Measurements from ENCODE around the gene RARRES2.
"Not testable (repeated sequence)": the region's sequence is repeated elsewhere in the genome, so short reads cannot be mapped to it uniquely, and the experiment has no call there.

Gene RARRES2

GRCh38 chr7:150302908-150303310 is 38.5 kb downstream of the RARRES2 start:
- H3K9me2 ChIP-seq (replicated peaks; ENCODE audit: insufficient read depth, low read length) = not testable (repeated sequence)

GRCh38 chr7:150297978-150298377 is 43.5 kb downstream of the RARRES2 start:
- H3K36me3 ChIP-seq (ENCODE audit: low read length); H3K79me2 ChIP-seq (ENCODE audit: insufficient read depth, low read length); H3K4me2 ChIP-seq (ENCODE audit: low read depth, low read length, poor library complexity, severe bottlenecking); H3K9me2 ChIP-seq (replicated peaks; ENCODE audit: insufficient read depth, low read length); H3K27ac ChIP-seq (ENCODE audit: low read depth, low read length); H3K4me3 ChIP-seq (ENCODE audit: insufficient read depth, low read length, poor library complexity, severe bottlenecking); H3K9ac ChIP-seq (ENCODE audit: low read length); H3K9me3 ChIP-seq (ENCODE audit: insufficient read depth, low read length); H3K27me3 ChIP-seq (ENCODE audit: low read length); H4K20me1 ChIP-seq (ENCODE audit: low read depth, low read length); H3F3A ChIP-seq (ENCODE audit: insufficient read depth); H2AFZ ChIP-seq (ENCODE audit: low read depth, low read length, severe bottlenecking): not testable (repeated sequence)

More at GRCh38 chr7:150302908-150303310, 38.5 kb downstream of the RARRES2 start:
- not testable (repeated sequence) for H3F3A ChIP-seq (ENCODE audit: insufficient read depth); H3K4me2 ChIP-seq (ENCODE audit: low read depth, low read length, poor library complexity, severe bottlenecking); H4K20me1 ChIP-seq (ENCODE audit: low read depth, low read length); H3K36me3 ChIP-seq (ENCODE audit: low read length); H3K79me2 ChIP-seq (ENCODE audit: insufficient read depth, low read length); H3K4me3 ChIP-seq (ENCODE audit: insufficient read depth, low read length, poor library complexity, severe bottlenecking); H3K27me3 ChIP-seq (ENCODE audit: low read length); H3K27ac ChIP-seq (ENCODE audit: low read depth, low read length); H3K9me3 ChIP-seq (ENCODE audit: insufficient read depth, low read length); H2AFZ ChIP-seq (ENCODE audit: low read depth, low read length, severe bottlenecking); H3K9ac ChIP-seq (ENCODE audit: low read length)

- H4K20me1 ChIP-seq (ENCODE audit: low read depth, low read length); H3K9me2 ChIP-seq (replicated peaks; ENCODE audit: insufficient read depth, low read length); H2AFZ ChIP-seq (ENCODE audit: low read depth, low read length, severe bottlenecking); H3K36me3 ChIP-seq (ENCODE audit: low read length); H3K27me3 ChIP-seq (ENCODE audit: low read length); H3K79me2 ChIP-seq (ENCODE audit: insufficient read depth, low read length); H3K4me2 ChIP-seq (ENCODE audit: low read depth, low read length, poor library complexity, severe bottlenecking); H3K9ac ChIP-seq (ENCODE audit: low read length); H3K27ac ChIP-seq (ENCODE audit: low read depth, low read length); H3K9me3 ChIP-seq (ENCODE audit: insufficient read depth, low read length); H3K4me3 ChIP-seq (ENCODE audit: insufficient read depth, low read length, poor library complexity, severe bottlenecking); H3F3A ChIP-seq (ENCODE audit: insufficient read depth): not testable (repeated sequence)
These were observed 44.6 kb downstream of the RARRES2 start for GRCh38 chr7:150296802-150297201.

GRCh38 chr7:150295614-150296013 is 45.8 kb downstream of the RARRES2 start:
- H3K4me2 ChIP-seq (ENCODE audit: low read depth, low read length, poor library complexity, severe bottlenecking); H3K9ac ChIP-seq (ENCODE audit: low read length); H3K27ac ChIP-seq (ENCODE audit: low read depth, low read length); H3K4me3 ChIP-seq (ENCODE audit: insufficient read depth, low read length, poor library complexity, severe bottlenecking); H3K36me3 ChIP-seq (ENCODE audit: low read length); H3K9me3 ChIP-seq (ENCODE audit: insufficient read depth, low read length); H4K20me1 ChIP-seq (ENCODE audit: low read depth, low read length); H3K79me2 ChIP-seq (ENCODE audit: insufficient read depth, low read length); H2AFZ ChIP-seq (ENCODE audit: low read depth, low read length, severe bottlenecking); H3K9me2 ChIP-seq (replicated peaks; ENCODE audit: insufficient read depth, low read length); H3K27me3 ChIP-seq (ENCODE audit: low read length); H3F3A ChIP-seq (ENCODE audit: insufficient read depth): not testable (repeated sequence)

GRCh38 chr7:150295027-150295426 is 46.4 kb downstream of the RARRES2 start:
- not testable (repeated sequence) for H3K79me2 ChIP-seq (ENCODE audit: insufficient read depth, low read length); H3K4me3 ChIP-seq (ENCODE audit: insufficient read depth, low read length, poor library complexity, severe bottlenecking); H3K4me2 ChIP-seq (ENCODE audit: low read depth, low read length, poor library complexity, severe bottlenecking); H3K9me3 ChIP-seq (ENCODE audit: insufficient read depth, low read length); H3K9ac ChIP-seq (ENCODE audit: low read length); H3K9me2 ChIP-seq (replicated peaks; ENCODE audit: insufficient read depth, low read length); H2AFZ ChIP-seq (ENCODE audit: low read depth, low read length, severe bottlenecking); H3K27me3 ChIP-seq (ENCODE audit: low read length); H4K20me1 ChIP-seq (ENCODE audit: low read depth, low read length); H3K36me3 ChIP-seq (ENCODE audit: low read length); H3K27ac ChIP-seq (ENCODE audit: low read depth, low read length); H3F3A ChIP-seq (ENCODE audit: insufficient read depth)

DNA sequence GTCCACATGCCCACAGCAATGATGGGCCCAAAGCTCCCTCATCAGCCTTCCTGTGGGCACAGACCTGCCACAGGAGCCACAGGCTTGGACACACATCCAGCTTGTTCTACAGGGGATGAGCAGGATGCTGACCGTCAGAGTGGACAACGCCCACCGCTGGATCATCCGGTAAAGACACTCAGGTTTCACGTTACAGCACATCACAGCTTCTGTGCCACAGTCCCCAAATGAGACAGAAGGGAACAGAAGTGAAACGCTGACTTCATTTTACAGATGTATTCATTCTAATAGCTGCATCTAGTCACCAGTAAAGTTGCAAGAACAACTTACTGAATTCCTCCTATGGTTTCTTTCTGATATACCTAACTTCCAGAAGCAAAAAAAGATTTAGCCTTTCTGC is 51.1 kb downstream of the RARRES2 start:
- H3K4me2 ChIP-seq (ENCODE audit: low read depth, low read length, poor library complexity, severe bottlenecking); H3K36me3 ChIP-seq (ENCODE audit: low read length); H3K4me3 ChIP-seq (ENCODE audit: insufficient read depth, low read length, poor library complexity, severe bottlenecking); H4K20me1 ChIP-seq (ENCODE audit: low read depth, low read length); H3K9me2 ChIP-seq (replicated peaks; ENCODE audit: insufficient read depth, low read length); H3K9me3 ChIP-seq (ENCODE audit: insufficient read depth, low read length); H3K79me2 ChIP-seq (ENCODE audit: insufficient read depth, low read length); H3F3A ChIP-seq (ENCODE audit: insufficient read depth); H3K27ac ChIP-seq (ENCODE audit: low read depth, low read length); H3K27me3 ChIP-seq (ENCODE audit: low read length); H2AFZ ChIP-seq (ENCODE audit: low read depth, low read length, severe bottlenecking); H3K9ac ChIP-seq (ENCODE audit: low read length): not testable (repeated sequence)

DNA sequence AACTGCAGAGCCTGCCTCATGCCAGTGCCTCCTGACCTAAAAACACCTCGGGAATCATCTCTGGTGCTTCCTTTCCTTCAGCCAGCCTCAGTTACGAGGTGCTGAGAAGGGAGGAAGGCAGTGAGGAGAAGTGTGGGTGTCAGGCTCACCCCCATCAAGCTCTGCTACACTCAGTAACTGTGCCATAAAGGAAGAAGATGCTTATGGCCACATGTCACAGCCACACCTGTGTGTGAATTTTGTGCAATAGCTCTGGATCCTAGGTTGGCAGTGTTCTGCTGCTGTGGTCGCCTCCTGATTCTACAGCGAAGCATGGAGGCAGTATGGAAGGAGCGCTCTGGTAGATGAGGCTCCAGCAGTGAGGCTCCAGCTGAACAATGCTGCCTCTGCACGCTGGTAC is 52.6 kb downstream of the RARRES2 start:
- not testable (repeated sequence) for H3K27ac ChIP-seq (ENCODE audit: low read depth, low read length); H3K9ac ChIP-seq (ENCODE audit: low read length)

More for the DNA sequence above, 52.6 kb downstream of the RARRES2 start:
- not testable (repeated sequence) for H4K20me1 ChIP-seq (ENCODE audit: low read depth, low read length); H3K9me3 ChIP-seq (ENCODE audit: insufficient read depth, low read length); H3K9me2 ChIP-seq (replicated peaks; ENCODE audit: insufficient read depth, low read length); H2AFZ ChIP-seq (ENCODE audit: low read depth, low read length, severe bottlenecking); H3K27me3 ChIP-seq (ENCODE audit: low read length); H3K36me3 ChIP-seq (ENCODE audit: low read length); H3K4me2 ChIP-seq (ENCODE audit: low read depth, low read length, poor library complexity, severe bottlenecking); H3K4me3 ChIP-seq (ENCODE audit: insufficient read depth, low read length, poor library complexity, severe bottlenecking); H3F3A ChIP-seq (ENCODE audit: insufficient read depth); H3K79me2 ChIP-seq (ENCODE audit: insufficient read depth, low read length)

All from SU-DHL-6 (cell line).